SK-N-SH treated with all-trans-retinoic acid at 6 μM for 48 hours (cell line): ENCODE data around the gene STIM2.

Experiments
- ATAC-seq: fragments of 200-7000 bp; cut with Tn5 transposase; 3 replicates; pipeline ENCODE4 v1.9.1; 2020; ENCODE audit warnings: mild to moderate bottlenecking, moderate library complexity
- ARNTL ChIP-seq: fragments of 450-650 bp; formaldehyde crosslinking; IDR thresholded peaks from 2 replicates; pipeline ENCODE4 v1.5.0; 2020; ENCODE audit warnings: low read depth, mild to moderate bottlenecking, moderate library complexity, borderline replicate concordance
- BACH2 ChIP-seq: fragments of 250-450 bp; sonication (Bioruptor Pico); IDR thresholded peaks from 2 replicates; pipeline ENCODE4 v1.9.0; 2021; ENCODE audit warnings: mild to moderate bottlenecking, borderline replicate concordance
- CREB5 ChIP-seq: fragments of 250-450 bp; sonication (Bioruptor Pico); IDR thresholded peaks from 2 replicates; pipeline ENCODE4 v1.5.1; 2020; ENCODE audit warnings: low read depth, mild to moderate bottlenecking, moderate library complexity
- CSDC2 ChIP-seq: fragments of 250-450 bp; sonication (Bioruptor Pico); IDR thresholded peaks from 2 replicates; pipeline ENCODE4 v1.5.0; 2020; ENCODE audit warnings: mild to moderate bottlenecking, moderate library complexity
- CSRNP3 ChIP-seq: fragments of 250-450 bp; sonication (Bioruptor Pico); IDR thresholded peaks from 2 replicates; pipeline ENCODE4 v1.5.1; 2021; ENCODE audit warnings: mild to moderate bottlenecking, moderate library complexity
- ESRRG ChIP-seq: fragments of 250-450 bp; sonication (Bioruptor Pico); IDR thresholded peaks from 2 replicates; pipeline ENCODE4 v1.6.1; 2021; ENCODE audit warnings: mild to moderate bottlenecking
- GLIS3 ChIP-seq: fragments of 250-450 bp; sonication (Bioruptor Pico); IDR thresholded peaks from 2 replicates; pipeline ENCODE4 v1.5.0; 2020; ENCODE audit warnings: mild to moderate bottlenecking, moderate library complexity
- ISL1 ChIP-seq: fragments of 250-450 bp; sonication (Bioruptor Pico); IDR thresholded peaks from 2 replicates; pipeline ENCODE4 v2.1.2; 2022; ENCODE audit warnings: mild to moderate bottlenecking, moderate library complexity
- OSR1 ChIP-seq: fragments of 250-450 bp; sonication (Bioruptor Pico); IDR thresholded peaks from 2 replicates; pipeline ENCODE4 v1.8.0; 2022; ENCODE audit warnings: moderate library complexity, mild to moderate bottlenecking, inconsistent platforms
- PATZ1 ChIP-seq: fragments of 250-450 bp; sonication (Bioruptor Pico); IDR thresholded peaks from 2 replicates; pipeline ENCODE4 v1.8.0; 2020; ENCODE audit warnings: mild to moderate bottlenecking, moderate library complexity, borderline replicate concordance
- POU6F1 ChIP-seq: fragments of 250-450 bp; sonication (Bioruptor Pico); IDR thresholded peaks from 2 replicates; pipeline ENCODE4 v1.8.0; 2021; ENCODE audit warnings: low read depth, mild to moderate bottlenecking, moderate library complexity, borderline replicate concordance
- PPARA ChIP-seq: fragments of 250-450 bp; sonication (Bioruptor Pico); IDR thresholded peaks from 2 replicates; pipeline ENCODE4 v1.5.0; 2020; ENCODE audit warnings: mild to moderate bottlenecking, borderline replicate concordance
- RARB ChIP-seq: fragments of 250-450 bp; sonication (Bioruptor Pico); IDR thresholded peaks from 2 replicates; pipeline ENCODE4 v1.8.0; 2021; ENCODE audit warnings: mild to moderate bottlenecking, moderate library complexity
- TCF4 ChIP-seq: fragments of 250-450 bp; sonication (Bioruptor Pico); IDR thresholded peaks from 2 replicates; pipeline ENCODE4 v1.8.0; 2021; ENCODE audit warnings: mild to moderate bottlenecking, moderate library complexity, borderline replicate concordance
- TOX ChIP-seq: fragments of 250-450 bp; sonication (Bioruptor Pico); IDR thresholded peaks from 2 replicates; pipeline ENCODE4 v1.8.0; 2021; ENCODE audit warnings: mild to moderate bottlenecking, moderate library complexity, borderline replicate concordance
- TSHZ2 ChIP-seq: fragments of 250-450 bp; sonication (Bioruptor Pico); IDR thresholded peaks from 2 replicates; pipeline ENCODE4 v1.5.0; 2020; ENCODE audit warnings: mild to moderate bottlenecking, moderate library complexity
- ZC3H10 ChIP-seq: fragments of 250-450 bp; sonication (Bioruptor Pico); IDR thresholded peaks from 2 replicates; pipeline ENCODE4 v1.5.1; 2021; ENCODE audit warnings: mild to moderate bottlenecking, moderate library complexity
- ZFP3 ChIP-seq: fragments of 250-450 bp; sonication (Bioruptor Pico); IDR thresholded peaks from 2 replicates; pipeline ENCODE4 v1.5.0; 2020; ENCODE audit warnings: mild to moderate bottlenecking, moderate library complexity
- ZFP30 ChIP-seq: fragments of 450-650 bp; formaldehyde crosslinking; IDR thresholded peaks from 2 replicates; pipeline ENCODE4 v1.5.0; 2022; ENCODE audit warnings: mild to moderate bottlenecking, moderate library complexity
- ZNF565 ChIP-seq: fragments of 450-650 bp; formaldehyde crosslinking; conservative IDR thresholded peaks from 2 replicates; pipeline ENCODE4 v1.5.0; 2020; ENCODE audit warnings: low read depth, mild to moderate bottlenecking, moderate library complexity
- ZNF8 ChIP-seq: fragments of 450-650 bp; formaldehyde crosslinking; IDR thresholded peaks from 2 replicates; pipeline ENCODE4 v1.5.0; 2020; ENCODE audit warnings: mild to moderate bottlenecking, moderate library complexity

Gene STIM2

GRCh38 chr4:26987191-26987590, 126.5 kb downstream of the STIM2 start:
- TF ChIP-seq ZC3H10 (CRISPR knock-in tag) (no peak), PPARA (CRISPR knock-in tag) (no peak), OSR1 (CRISPR knock-in tag) (no peak), ZNF565 (CRISPR knock-in tag) (no peak), TCF4 (CRISPR knock-in tag) (no peak), ZNF8 (no peak)
- ATAC-seq, result no peak

- TF ChIP-seq BACH2 (CRISPR knock-in tag), result no peak
- no peak for TF ChIP-seq CSDC2
- TF ChIP-seq CSRNP3 (CRISPR knock-in tag), result no peak
- no peak for TF ChIP-seq RARB (CRISPR knock-in tag)
- TF ChIP-seq ZNF8, result peak; percentile 83
- ATAC-seq, result no peak
Measured at GRCh38 chr4:26991057-26991456, 130.4 kb downstream of the STIM2 start.

- no peak for TF ChIP-seq TOX
- TF ChIP-seq ZFP3 (CRISPR knock-in tag), result no peak
- no peak for TF ChIP-seq OSR1 (CRISPR knock-in tag)
- no peak for TF ChIP-seq CSDC2
- TF ChIP-seq TCF4 (CRISPR knock-in tag), result no peak
- TF ChIP-seq RARB (CRISPR knock-in tag), result no peak
- no peak; the same call in 1 of the 3 replicates for ATAC-seq
Measured at GRCh38 chr4:26992657-26993361, 132.2 kb downstream of the STIM2 start.

- no peak for TF ChIP-seq ISL1 (CRISPR knock-in tag)
- no peak for TF ChIP-seq CSRNP3 (CRISPR knock-in tag)
- TF ChIP-seq TOX, result no peak
- no peak for TF ChIP-seq RARB (CRISPR knock-in tag)
- no peak for TF ChIP-seq CSDC2
- TF ChIP-seq ARNTL, result no peak
- no peak for TF ChIP-seq ZFP3 (CRISPR knock-in tag)
- TF ChIP-seq BACH2 (CRISPR knock-in tag), result no peak
- TF ChIP-seq ESRRG, result no peak
- TF ChIP-seq ZC3H10 (CRISPR knock-in tag), result no peak
- no peak for TF ChIP-seq PATZ1 (CRISPR knock-in tag)
- no peak for TF ChIP-seq CREB5
- TF ChIP-seq PPARA (CRISPR knock-in tag), result no peak
- no peak for TF ChIP-seq TSHZ2 (CRISPR knock-in tag)
- no peak for TF ChIP-seq ZFP30
- no peak for TF ChIP-seq POU6F1 (CRISPR knock-in tag)
- no peak for TF ChIP-seq OSR1 (CRISPR knock-in tag)
- no peak for TF ChIP-seq GLIS3 (CRISPR knock-in tag)
- TF ChIP-seq ZNF8, result no peak
- ATAC-seq, result no peak
Measured at GRCh38 chr4:26993539-26993938, 132.9 kb downstream of the STIM2 start.
